ENCODE data around the gene DNAH14.
"Not testable (repeated sequence)": the region's sequence is repeated elsewhere in the genome, so short reads cannot be mapped to it uniquely, and the experiment has no call there.

Gene DNAH14

DNA sequence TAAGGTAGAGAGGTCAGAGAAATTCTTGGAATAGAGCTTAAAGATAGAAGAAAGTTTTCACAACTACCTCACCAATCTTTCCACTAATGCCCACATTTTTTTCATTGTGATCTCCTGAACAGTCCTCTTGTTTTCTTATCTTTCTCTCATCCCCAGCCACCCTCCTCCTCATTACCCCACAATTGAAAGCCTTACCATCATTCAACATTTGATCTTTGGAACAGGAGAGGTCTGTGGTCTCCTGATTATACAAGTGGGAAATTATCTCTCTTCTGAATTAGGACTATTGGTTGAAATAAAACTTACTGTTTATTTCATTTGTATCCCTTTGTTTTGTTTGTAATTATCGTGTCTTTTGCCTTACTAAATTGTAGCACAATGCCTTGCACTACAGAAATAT, 29.6 kb downstream of the DNAH14 start:
- DNase-seq (ENCODE audit: low spot score), result no peak
- in situ Hi-C loops (cut with MboI; ENCODE audit: low pct_unique_long_range_greater_than_20kb, low sequenced_read_pairs, unreplicated experiment), result no loop called here
- TF ChIP-seq, protein P1, sequence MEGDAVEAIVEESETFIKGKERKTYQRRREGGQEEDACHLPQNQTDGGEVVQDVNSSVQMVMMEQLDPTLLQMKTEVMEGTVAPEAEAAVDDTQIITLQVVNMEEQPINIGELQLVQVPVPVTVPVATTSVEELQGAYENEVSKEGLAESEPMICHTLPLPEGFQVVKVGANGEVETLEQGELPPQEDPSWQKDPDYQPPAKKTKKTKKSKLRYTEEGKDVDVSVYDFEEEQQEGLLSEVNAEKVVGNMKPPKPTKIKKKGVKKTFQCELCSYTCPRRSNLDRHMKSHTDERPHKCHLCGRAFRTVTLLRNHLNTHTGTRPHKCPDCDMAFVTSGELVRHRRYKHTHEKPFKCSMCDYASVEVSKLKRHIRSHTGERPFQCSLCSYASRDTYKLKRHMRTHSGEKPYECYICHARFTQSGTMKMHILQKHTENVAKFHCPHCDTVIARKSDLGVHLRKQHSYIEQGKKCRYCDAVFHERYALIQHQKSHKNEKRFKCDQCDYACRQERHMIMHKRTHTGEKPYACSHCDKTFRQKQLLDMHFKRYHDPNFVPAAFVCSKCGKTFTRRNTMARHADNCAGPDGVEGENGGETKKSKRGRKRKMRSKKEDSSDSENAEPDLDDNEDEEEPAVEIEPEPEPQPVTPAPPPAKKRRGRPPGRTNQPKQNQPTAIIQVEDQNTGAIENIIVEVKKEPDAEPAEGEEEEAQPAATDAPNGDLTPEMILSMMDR (IDR thresholded peaks at IDR 0.05; ENCODE audit: extremely low read depth, insufficient read depth, missing control alignments), result no peak

- no peak for DNase-seq (ENCODE audit: low spot score)
- TF ChIP-seq, protein P1 (IDR thresholded peaks at IDR 0.05; ENCODE audit: extremely low read depth, insufficient read depth, missing control alignments), result no peak
- in situ Hi-C loops (cut with MboI; ENCODE audit: low pct_unique_long_range_greater_than_20kb, low sequenced_read_pairs, unreplicated experiment), result no loop called here
Observed at GRCh38 chr1:224959656-224960055, 30.2 kb downstream of the DNAH14 start.

DNA sequence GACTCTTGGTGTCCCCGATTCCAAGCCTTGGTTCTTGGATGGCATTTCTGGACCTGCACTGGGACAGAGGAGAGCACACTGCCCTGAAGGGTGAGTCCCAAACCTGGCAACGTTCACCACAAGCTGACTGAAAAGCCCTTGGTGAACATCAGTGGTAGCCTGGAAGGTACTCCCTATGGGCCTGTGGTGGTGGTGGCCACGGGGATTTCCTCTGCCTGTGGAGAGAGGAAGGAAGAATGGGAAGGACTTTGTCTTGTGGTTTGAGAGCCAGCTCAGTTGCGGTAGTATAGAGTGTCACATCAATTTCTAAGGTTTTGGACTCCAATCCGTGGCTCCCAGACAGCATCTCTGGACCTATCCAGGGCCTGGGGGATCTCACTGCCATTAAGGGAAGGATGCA, 50.7 kb downstream of the DNAH14 start:
- in situ Hi-C loops (cut with MboI; ENCODE audit: low pct_unique_long_range_greater_than_20kb, low sequenced_read_pairs, unreplicated experiment), result no loop called here
- TF ChIP-seq, protein P1 (IDR thresholded peaks at IDR 0.05; ENCODE audit: extremely low read depth, insufficient read depth, missing control alignments), result no peak
- DNase-seq (ENCODE audit: low spot score), result no peak

- in situ Hi-C loops (cut with MboI; ENCODE audit: low pct_unique_long_range_greater_than_20kb, low sequenced_read_pairs, unreplicated experiment); DNase-seq (ENCODE audit: low spot score): not testable (repeated sequence)
Observed at GRCh38 chr1:224981922-224982354, 52.5 kb downstream of the DNAH14 start.

DNA sequence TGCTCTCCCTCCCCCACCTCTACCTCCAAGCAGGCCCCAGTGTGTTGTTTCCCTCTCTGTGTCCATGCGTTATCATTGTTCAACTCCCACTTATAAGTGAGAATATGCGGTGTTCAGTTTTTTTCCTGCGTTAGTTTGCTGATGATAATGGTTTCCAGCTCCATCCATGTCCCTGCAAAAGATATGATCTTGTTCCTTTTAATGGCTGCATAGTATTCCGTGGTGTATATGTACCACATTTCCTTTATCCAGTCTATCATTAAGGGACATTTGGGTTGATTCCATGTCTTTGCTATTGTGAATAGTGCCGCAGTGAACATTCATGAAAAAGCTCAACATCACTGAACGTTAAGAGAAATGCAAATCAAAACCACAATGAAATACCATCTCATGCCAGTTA, 58.6 kb downstream of the DNAH14 start:
- in situ Hi-C loops (cut with MboI; ENCODE audit: low pct_unique_long_range_greater_than_20kb, low sequenced_read_pairs, unreplicated experiment), result no loop called here
- TF ChIP-seq, protein P1 (IDR thresholded peaks at IDR 0.05; ENCODE audit: extremely low read depth, insufficient read depth, missing control alignments), result no peak
- no peak for DNase-seq (ENCODE audit: low spot score)

GRCh38 chr1:224989615-224990014, 60.1 kb downstream of the DNAH14 start:
- DNase-seq (ENCODE audit: low spot score), result no peak
- in situ Hi-C loops (cut with MboI; ENCODE audit: low pct_unique_long_range_greater_than_20kb, low sequenced_read_pairs, unreplicated experiment), result no loop called here
- TF ChIP-seq, protein P1 (IDR thresholded peaks at IDR 0.05; ENCODE audit: extremely low read depth, insufficient read depth, missing control alignments), result no peak

GRCh38 chr1:224991550-224991949, 62.1 kb downstream of the DNAH14 start:
- in situ Hi-C loops (cut with MboI; ENCODE audit: low pct_unique_long_range_greater_than_20kb, low sequenced_read_pairs, unreplicated experiment); DNase-seq (ENCODE audit: low spot score): not testable (repeated sequence)

- DNase-seq (ENCODE audit: low spot score), result no peak
- in situ Hi-C loops (cut with MboI; ENCODE audit: low pct_unique_long_range_greater_than_20kb, low sequenced_read_pairs, unreplicated experiment), result no loop called here
- TF ChIP-seq, protein P1 (IDR thresholded peaks at IDR 0.05; ENCODE audit: extremely low read depth, insufficient read depth, missing control alignments), result no peak
Observed at GRCh38 chr1:224995602-224996001, 66.1 kb downstream of the DNAH14 start.
